HEK293 (cell line): Measurements from ENCODE around the gene SYNDIG1.

Source experiments
- CTCF ChIA-PET: fragments of 350-600 bp; formaldehyde crosslinking; extraction: SDS; loops from one replicate; lab custom pipeline; 2021; ENCODE audit warnings: antibody characterized with exemption; lab: Yijun Ruan, JAX
- POLR2A ChIA-PET: fragments of 300-600 bp; formaldehyde crosslinking; extraction: SDS; loops from one replicate; lab custom pipeline; 2020; ENCODE audit warnings: antibody characterized with exemption, inconsistent platforms; lab: Yijun Ruan, JAX
- H3K27ac ChIP-seq: fragments of 200-500 bp; sonication (Bioruptor generic); 2 replicates; pipeline ENCODE4 v1.5.1; 2014; ENCODE audit warnings: low read depth, low read length, control low read depth, inconsistent platforms; ENCODE audit errors: extremely low read depth
- H3K36me3 ChIP-seq, 2 experiments: fragments of 200-500 bp in 1 of 2; sonication (Bioruptor generic) in 1 of 2; 1 replicate in 1 of 2; 2 replicates in 1 of 2; pipeline ENCODE4 v1.5.1; 2014 to 2017; ENCODE audit warnings: inconsistent platforms in 2 of 2, low read length in 2 of 2; ENCODE audit not compliant: control insufficient read depth in 2 of 2, insufficient read depth in 1 of 2
- H3K4me1 ChIP-seq: fragments of 200-500 bp; sonication (Bioruptor generic); 2 replicates; pipeline ENCODE4 v1.5.1; 2014; ENCODE audit warnings: mild to moderate bottlenecking, low read length, inconsistent platforms; ENCODE audit not compliant: control insufficient read depth, insufficient read depth
- H3K4me3 ChIP-seq: 2 replicates; pipeline ENCODE4 v1.5.1; 2011; ENCODE audit warnings: low read depth, mild to moderate bottlenecking, control low read depth, low read length, moderate library complexity
- H3K9me3 ChIP-seq: fragments of 200-500 bp; sonication (Bioruptor generic); 2 replicates; pipeline ENCODE4 v1.5.1; 2014; ENCODE audit warnings: low read depth, low read length, inconsistent platforms; ENCODE audit not compliant: control insufficient read depth, insufficient read depth
- CTCF ChIP-seq: fragments of 450-650 bp; formaldehyde crosslinking; IDR thresholded peaks from 2 replicates; pipeline ENCODE4 v1.5.1; 2016; ENCODE audit warnings: missing biosample characterization, missing genetic modification characterization
- KLF1 ChIP-seq: fragments of 450-650 bp; formaldehyde crosslinking; IDR thresholded peaks from 2 replicates; pipeline ENCODE4 v1.5.1; 2016; ENCODE audit warnings: missing biosample characterization, missing genetic modification characterization
- KLF9 ChIP-seq: fragments of 450-650 bp; formaldehyde crosslinking; IDR thresholded peaks from 2 replicates; pipeline ENCODE4 v1.5.1; 2016; ENCODE audit warnings: missing biosample characterization, missing genetic modification characterization, low read depth
- ZBTB1 ChIP-seq: fragments of 450-650 bp; formaldehyde crosslinking; IDR thresholded peaks from 2 replicates; pipeline ENCODE4 v1.5.1; 2016; ENCODE audit warnings: missing biosample characterization, missing genetic modification characterization
- ZBTB26 ChIP-seq: fragments of 450-650 bp; formaldehyde crosslinking; optimal IDR thresholded peaks from 2 replicates; pipeline ENCODE3; 2016; ENCODE audit warnings: missing biosample characterization, mild to moderate bottlenecking, missing genetic modification characterization
- ZFP69B ChIP-seq: fragments of 450-650 bp; formaldehyde crosslinking; IDR thresholded peaks from 2 replicates; pipeline ENCODE4 v1.5.1; 2016; ENCODE audit warnings: missing biosample characterization, missing genetic modification characterization
- ZNF148 ChIP-seq: fragments of 450-650 bp; formaldehyde crosslinking; IDR thresholded peaks from 2 replicates; pipeline ENCODE4 v1.5.0; 2017; ENCODE audit warnings: missing biosample characterization, missing genetic modification characterization, borderline replicate concordance
- ZNF214 ChIP-seq: fragments of 450-650 bp; formaldehyde crosslinking; IDR thresholded peaks from 2 replicates; pipeline ENCODE4 v1.5.1; 2017; ENCODE audit warnings: missing biosample characterization, mild to moderate bottlenecking, missing genetic modification characterization, borderline replicate concordance
- ZNF239 ChIP-seq: fragments of 450-650 bp; formaldehyde crosslinking; IDR thresholded peaks from 2 replicates; pipeline ENCODE4 v1.5.1; 2016; ENCODE audit warnings: missing biosample characterization, missing genetic modification characterization
- ZNF248 ChIP-seq: fragments of 450-650 bp; formaldehyde crosslinking; IDR thresholded peaks from 2 replicates; pipeline ENCODE4 v1.5.1; 2017; ENCODE audit warnings: missing biosample characterization, missing genetic modification characterization
- ZNF449 ChIP-seq: fragments of 450-650 bp; formaldehyde crosslinking; IDR thresholded peaks from 2 replicates; pipeline ENCODE4 v1.5.1; 2017; ENCODE audit warnings: missing biosample characterization, mild to moderate bottlenecking, missing genetic modification characterization, moderate library complexity
- ZNF488 ChIP-seq: fragments of 450-650 bp; formaldehyde crosslinking; IDR thresholded peaks from 2 replicates; pipeline ENCODE4 v1.5.1; 2016; ENCODE audit warnings: missing biosample characterization, missing genetic modification characterization
- ZNF521 ChIP-seq: fragments of 450-650 bp; formaldehyde crosslinking; IDR thresholded peaks from 2 replicates; pipeline ENCODE4 v1.5.1; 2017; ENCODE audit warnings: missing biosample characterization, mild to moderate bottlenecking, missing genetic modification characterization
- ZNF658 ChIP-seq: fragments of 450-650 bp; formaldehyde crosslinking; IDR thresholded peaks from 2 replicates; pipeline ENCODE4; 2016; ENCODE audit warnings: missing biosample characterization, missing genetic modification characterization
- ZNF701 ChIP-seq: fragments of 450-650 bp; formaldehyde crosslinking; IDR thresholded peaks from 2 replicates; pipeline ENCODE4 v1.5.1; 2016; ENCODE audit warnings: missing biosample characterization, missing genetic modification characterization
- ZNF707 ChIP-seq: fragments of 450-650 bp; formaldehyde crosslinking; IDR thresholded peaks from 2 replicates; pipeline ENCODE4 v1.5.1; 2016; ENCODE audit warnings: missing biosample characterization, missing genetic modification characterization
- ZNF777 ChIP-seq: fragments of 450-650 bp; formaldehyde crosslinking; IDR thresholded peaks from 2 replicates; pipeline ENCODE4 v1.5.1; 2017; ENCODE audit warnings: missing biosample characterization, missing genetic modification characterization, borderline replicate concordance

SYNDIG1 gene

GRCh38 chr20:24481173-24481572 is 11.7 kb downstream of the SYNDIG1 start:
- Histone ChIP-seq H3K9me3 (no peaks in the 10 kb centered on the region), H3K4me1 (no peaks in the 10 kb centered on the region; the same call in 1 of the 2 replicates), H3K4me3 (no peak overlapping the region), H3K36me3 (no peaks in the 10 kb centered on the region), H3K27ac (no peak overlapping the region)
- ChIA-PET CTCF (no interaction called here), POLR2A (no interaction called here)
- TF ChIP-seq ZBTB1 (tag by site-specific recombination) (no peak), ZNF214 (tag by site-specific recombination) (no peak)

DNA sequence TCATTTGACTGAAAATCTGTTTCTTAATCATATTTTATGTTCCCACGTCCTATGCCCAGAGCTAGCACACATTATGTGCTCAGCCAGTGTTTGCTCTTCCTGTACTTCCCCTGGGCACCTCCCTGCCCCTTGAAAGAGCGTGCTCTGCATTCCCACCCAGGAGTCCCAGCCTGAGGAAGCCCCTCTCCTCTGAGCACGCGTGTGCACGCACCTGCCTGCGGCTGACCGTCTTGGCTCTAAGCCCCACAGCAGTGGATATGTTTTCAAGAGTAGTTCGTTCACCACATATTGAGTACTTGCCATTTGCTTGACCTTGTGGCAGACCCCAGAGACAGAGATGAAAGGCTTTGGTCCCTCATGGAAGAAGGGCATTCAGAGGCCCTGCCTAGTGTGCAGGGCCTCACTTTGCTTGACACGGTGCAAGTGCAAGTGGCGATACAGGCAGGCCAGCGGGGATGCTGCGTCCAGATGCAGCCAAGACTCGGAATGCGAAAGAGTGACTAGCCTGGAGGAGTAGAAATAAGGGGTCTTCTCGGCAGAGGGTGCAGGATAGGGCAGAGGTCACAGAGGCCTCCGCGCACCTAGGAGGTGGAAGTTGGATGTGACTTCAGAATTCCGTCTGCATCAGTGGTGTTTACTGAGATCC is 14.1 kb downstream of the SYNDIG1 start:
- no peak for TF ChIP-seq ZNF701 (tag by site-specific recombination)
- no peak for TF ChIP-seq ZNF777 (tag by site-specific recombination)
- no peak for TF ChIP-seq ZNF521 (tag by site-specific recombination)
- no peak for TF ChIP-seq CTCF
- no peak for TF ChIP-seq ZNF449 (tag by site-specific recombination)
- no peak for TF ChIP-seq ZNF248 (tag by site-specific recombination)
- no peak for TF ChIP-seq ZNF148
- TF ChIP-seq ZNF707 (tag by site-specific recombination), result no peak
- TF ChIP-seq KLF1, result no peak
- no peak for TF ChIP-seq ZNF239 (tag by site-specific recombination)
- TF ChIP-seq ZNF658 (tag by site-specific recombination), result no peak
- TF ChIP-seq KLF9 (tag by site-specific recombination), result no peak
- no peak for TF ChIP-seq ZFP69B
- no peak for TF ChIP-seq ZNF488 (tag by site-specific recombination)
- no peak for TF ChIP-seq ZBTB26
- POLR2A ChIA-PET, result no interaction called here

More for the DNA sequence above, 14.1 kb downstream of the SYNDIG1 start:
- H3K27ac ChIP-seq, result no peak overlapping the region
- no peak overlapping the region for H3K4me3 ChIP-seq
- CTCF ChIA-PET, result no interaction called here
- H3K36me3 ChIP-seq, result peaks cover 0 to 11% of the 10 kb centered on the region in 2 experiments; a peak in 1 of 3 replicates
- H3K4me1 ChIP-seq, result no peaks in the 10 kb centered on the region; the same call in 1 of the 2 replicates
- no peaks in the 10 kb centered on the region for H3K9me3 ChIP-seq
